Duodenal mucosa (tissue), 2 donors: ENCODE measurements around the gene ZNF689.

Experiments used
- H3K27ac ChIP-seq: one replicate; pipeline ENCODE4 v1.7.0; 2013; ENCODE audit warnings: low read depth, low read length
- H3K27me3 ChIP-seq, 2 donors: one replicate each; pipeline ENCODE4 v1.7.0; 2013; ENCODE audit warnings: low read length in 2 of 2, control low read depth in 1 of 2; ENCODE audit not compliant: insufficient read depth in 2 of 2, control insufficient read depth in 1 of 2
- H3K36me3 ChIP-seq, 2 donors: one replicate each; pipeline ENCODE4 v1.7.0; 2013; ENCODE audit warnings: low read length in 2 of 2, control low read depth in 1 of 2; ENCODE audit not compliant: insufficient read depth in 2 of 2, control insufficient read depth in 1 of 2
- H3K4me1 ChIP-seq, 2 donors: one replicate each; pipeline ENCODE4 v1.7.0; 2013; ENCODE audit warnings: low read length in 2 of 2, control low read depth in 1 of 2; ENCODE audit not compliant: insufficient read depth in 2 of 2, control insufficient read depth in 1 of 2
- H3K4me3 ChIP-seq, 2 donors: one replicate each; pipeline ENCODE4 v1.7.0; 2013; ENCODE audit warnings: low read length in 2 of 2, low read depth in 1 of 2
- H3K9ac ChIP-seq, 2 donors: one replicate each; pipeline ENCODE4 v1.7.0; 2013; ENCODE audit warnings: low read length in 2 of 2, low read depth in 1 of 2
- H3K9me3 ChIP-seq, 2 donors: one replicate each; pipeline ENCODE4 v1.7.0; 2013; ENCODE audit warnings: low read length in 2 of 2, control low read depth in 1 of 2; ENCODE audit not compliant: control insufficient read depth in 1 of 2

The ZNF689 gene

GRCh38 chr16:30565984-30566383, 44.2 kb downstream of the ZNF689 start:
- no peak overlapping the region for H3K27ac ChIP-seq
- H3K9me3 ChIP-seq: no peaks in the 10 kb centered on the region
- no peaks in the 10 kb centered on the region for H3K36me3 ChIP-seq
- H3K4me3 ChIP-seq: no peak overlapping the region
- peaks cover 16 to 18% of the 10 kb centered on the region in 2 donors for H3K4me1 ChIP-seq
- H3K27me3 ChIP-seq: no peaks in the 10 kb centered on the region
- no peak overlapping the region for H3K9ac ChIP-seq

- no peaks in the 10 kb centered on the region for H3K36me3 ChIP-seq
These were observed 44.7 kb downstream of the ZNF689 start for GRCh38 chr16:30565526-30565925.

GRCh38 chr16:30562021-30562420, 48.2 kb downstream of the ZNF689 start:
- no peaks in the 10 kb centered on the region for H3K9me3 ChIP-seq
- no peaks in the 10 kb centered on the region for H3K27me3 ChIP-seq
- peaks cover 18 to 29% of the 10 kb centered on the region in 2 donors for H3K4me1 ChIP-seq
- peak overlapping the region in 1 of 2 donors; percentile 83 for H3K4me3 ChIP-seq
- H3K36me3 ChIP-seq: no peaks in the 10 kb centered on the region
- peak overlapping the region; percentile 57 to 81 for H3K9ac ChIP-seq
- H3K27ac ChIP-seq: peak overlapping the region; percentile 42

More at GRCh38 chr16:30565526-30565925, 44.7 kb downstream of the ZNF689 start:
- H3K4me1 ChIP-seq: peaks cover 13 to 16% of the 10 kb centered on the region in 2 donors
- no peaks in the 10 kb centered on the region for H3K27me3 ChIP-seq
- no peak overlapping the region for H3K27ac ChIP-seq
- no peak overlapping the region for H3K9ac ChIP-seq
- H3K9me3 ChIP-seq: no peaks in the 10 kb centered on the region
- H3K4me3 ChIP-seq: no peak overlapping the region

- peak overlapping the region; percentile 57 to 81 for H3K9ac ChIP-seq
- peak overlapping the region; percentile 70 for H3K27ac ChIP-seq
- H3K36me3 ChIP-seq: no peaks in the 10 kb centered on the region
- H3K4me1 ChIP-seq: peaks cover 18 to 35% of the 10 kb centered on the region in 2 donors
- H3K4me3 ChIP-seq: peak overlapping the region; percentile 54 to 83
- H3K9me3 ChIP-seq: no peaks in the 10 kb centered on the region
- H3K27me3 ChIP-seq: no peaks in the 10 kb centered on the region
These were observed 48.9 kb downstream of the ZNF689 start for GRCh38 chr16:30561089-30561816.

GRCh38 chr16:30559690-30560089, 50.5 kb downstream of the ZNF689 start:
- Histone ChIP-seq H3K27me3 (no peaks in the 10 kb centered on the region), H3K9me3 (no peaks in the 10 kb centered on the region), H3K36me3 (peaks cover 7 to 10% of the 10 kb centered on the region in 2 donors), H3K4me1 (peaks cover 18 to 36% of the 10 kb centered on the region in 2 donors), H3K4me3 (no peak overlapping the region), H3K27ac (peak overlapping the region; percentile 55), H3K9ac (peak overlapping the region; percentile 10 to 57)

GRCh38 chr16:30558789-30559377, 51.3 kb downstream of the ZNF689 start:
- no peaks in the 10 kb centered on the region for H3K27me3 ChIP-seq
- H3K4me1 ChIP-seq: peaks cover 18 to 36% of the 10 kb centered on the region in 2 donors
- H3K27ac ChIP-seq: peak overlapping the region; percentile 93
- peak overlapping the region; percentile 12 to 44 for H3K4me3 ChIP-seq
- peaks cover 14 to 16% of the 10 kb centered on the region in 2 donors for H3K36me3 ChIP-seq
- peak overlapping the region in 1 of 2 donors; percentile 10 for H3K9ac ChIP-seq
- H3K9me3 ChIP-seq: no peaks in the 10 kb centered on the region

- peak within 1 kb of the TSS; percentile 93 for H3K27ac ChIP-seq
- no peaks in the 10 kb centered on the region for H3K27me3 ChIP-seq
- H3K4me1 ChIP-seq: peaks cover 22 to 39% of the 10 kb centered on the region in 2 donors
- peak within 1 kb of the TSS; percentile 76 to 84 for H3K4me3 ChIP-seq
- H3K9ac ChIP-seq: peak within 1 kb of the TSS; percentile 90 to 93
- H3K36me3 ChIP-seq: peaks cover 14 to 18% of the 10 kb centered on the region in 2 donors
- H3K9me3 ChIP-seq: no peaks in the 10 kb centered on the region
These were observed 52.0 kb downstream of the ZNF689 start, which contains the start of gene ZNF764 for GRCh38 chr16:30557957-30558788. TSS of gene ZNF764 (minus strand) at chr16:30558374. CDS start at chr16:30558182, 192 bp downstream.

GRCh38 chr16:30557707-30557956, 52.6 kb downstream of the ZNF689 start:
- Histone ChIP-seq H3K9me3 (no peaks in the 10 kb centered on the region), H3K4me1 (peaks cover 22 to 41% of the 10 kb centered on the region in 2 donors), H3K9ac (peak overlapping the region; percentile 90 to 93), H3K36me3 (peaks cover 14 to 22% of the 10 kb centered on the region in 2 donors), H3K27ac (peak overlapping the region; percentile 93), H3K4me3 (peak overlapping the region; percentile 76 to 84), H3K27me3 (no peaks in the 10 kb centered on the region)

- Histone ChIP-seq H3K27me3 (no peaks in the 10 kb centered on the region), H3K9me3 (no peaks in the 10 kb centered on the region), H3K4me1 (peaks cover 19 to 38% of the 10 kb centered on the region in 2 donors), H3K27ac (no peak overlapping the region), H3K9ac (no peak overlapping the region), H3K36me3 (peaks cover 14 to 22% of the 10 kb centered on the region in 2 donors), H3K4me3 (no peak overlapping the region)
These were observed 54.1 kb downstream of the ZNF689 start for GRCh38 chr16:30556125-30556473.
